OCI-LY7 (cell line): ENCODE measurements around the gene NOL6.

Experiments used
- CTCF ChIP-seq: fragments of 200-600 bp; sonication (generic); conservative IDR thresholded peaks from 2 replicates; pipeline ENCODE4 v1.5.1; 2014; ENCODE audit warnings: mild to moderate bottlenecking, antibody characterized with exemption, low read length, moderate library complexity, mixed read lengths
- EZH2phosphoT487 ChIP-seq: fragments of 200-600 bp; sonication (generic); IDR thresholded peaks from 2 replicates; pipeline ENCODE4 v1.6.1; 2018; ENCODE audit warnings: low read depth, borderline replicate concordance, mild to moderate bottlenecking, mixed run types, antibody characterized with exemption, low read length, moderate library complexity, mixed read lengths

GRCh38 chr9:33442125-33442524 is 31.6 kb downstream of the NOL6 start:
- TF ChIP-seq CTCF (no peak), EZH2phosphoT487 (no peak)
